ENCODE measurements around the gene PHC1.
"Not testable (repeated sequence)": the region's sequence is repeated elsewhere in the genome, so short reads cannot be mapped to it uniquely, and the experiment has no call there.

The PHC1 gene

DNA sequence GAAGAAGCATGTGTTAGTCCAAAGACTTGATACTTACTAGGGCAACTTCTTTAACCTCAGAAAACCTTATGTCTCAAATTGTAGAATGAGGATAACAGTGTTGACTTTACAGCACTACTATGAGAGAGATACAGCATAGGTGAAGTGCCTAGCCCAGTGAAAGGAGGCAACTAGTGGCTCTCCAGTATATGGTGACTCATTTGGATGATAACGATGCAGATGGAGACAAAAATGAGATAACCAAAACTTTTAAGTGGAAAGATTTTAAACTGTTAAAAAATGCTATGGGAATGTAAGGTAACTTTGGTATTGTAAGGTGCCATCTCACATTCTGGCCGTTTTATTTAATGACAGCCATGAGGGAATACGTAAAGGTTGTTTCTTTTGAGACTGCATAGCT is 2.7 kb downstream of the PHC1 start:
- no peak for ATAC-seq (ENCODE audit: insufficient read depth, low read depth)
- no peak overlapping the region for H2AFZ ChIP-seq (ENCODE audit: low read depth, low read length)
- no peak for DNase-seq
- H3K27me3 ChIP-seq (ENCODE audit: insufficient read depth, low read length, poor library complexity) = no peaks in the 10 kb centered on the region
- no peak overlapping the region; the same call in 1 of the 2 replicates for H3K9ac ChIP-seq (ENCODE audit: low read depth, low read length)
- no peak overlapping the region for H3K27ac ChIP-seq (ENCODE audit: low read length)
- no peaks in the 10 kb centered on the region for H4K20me1 ChIP-seq (ENCODE audit: insufficient read depth, low read length)
- H3K79me2 ChIP-seq (ENCODE audit: insufficient read depth, low read length) = peaks cover 21% of the 10 kb centered on the region
- no peaks in the 10 kb centered on the region for H3K9me3 ChIP-seq (ENCODE audit: insufficient read depth, low read length, severe bottlenecking)
- no peak for TF ChIP-seq EZH2 (IDR thresholded peaks at IDR 0.05; ENCODE audit: borderline replicate concordance, low read depth, low read length, severe bottlenecking)
- TF ChIP-seq, protein P1, sequence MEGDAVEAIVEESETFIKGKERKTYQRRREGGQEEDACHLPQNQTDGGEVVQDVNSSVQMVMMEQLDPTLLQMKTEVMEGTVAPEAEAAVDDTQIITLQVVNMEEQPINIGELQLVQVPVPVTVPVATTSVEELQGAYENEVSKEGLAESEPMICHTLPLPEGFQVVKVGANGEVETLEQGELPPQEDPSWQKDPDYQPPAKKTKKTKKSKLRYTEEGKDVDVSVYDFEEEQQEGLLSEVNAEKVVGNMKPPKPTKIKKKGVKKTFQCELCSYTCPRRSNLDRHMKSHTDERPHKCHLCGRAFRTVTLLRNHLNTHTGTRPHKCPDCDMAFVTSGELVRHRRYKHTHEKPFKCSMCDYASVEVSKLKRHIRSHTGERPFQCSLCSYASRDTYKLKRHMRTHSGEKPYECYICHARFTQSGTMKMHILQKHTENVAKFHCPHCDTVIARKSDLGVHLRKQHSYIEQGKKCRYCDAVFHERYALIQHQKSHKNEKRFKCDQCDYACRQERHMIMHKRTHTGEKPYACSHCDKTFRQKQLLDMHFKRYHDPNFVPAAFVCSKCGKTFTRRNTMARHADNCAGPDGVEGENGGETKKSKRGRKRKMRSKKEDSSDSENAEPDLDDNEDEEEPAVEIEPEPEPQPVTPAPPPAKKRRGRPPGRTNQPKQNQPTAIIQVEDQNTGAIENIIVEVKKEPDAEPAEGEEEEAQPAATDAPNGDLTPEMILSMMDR (IDR thresholded peaks at IDR 0.05; ENCODE audit: borderline replicate concordance, extremely low read depth, low read length, poor library complexity, severe bottlenecking) = no peak
- H3K36me3 ChIP-seq (ENCODE audit: insufficient read depth, low read length) = peaks cover 27% of the 10 kb centered on the region; the same call in 1 of the 2 replicates
- H3K4me3 ChIP-seq (ENCODE audit: low read depth in 1 of 2, low read length in 2 of 2) = no peak overlapping the region
- peaks cover 34% of the 10 kb centered on the region for H3K4me1 ChIP-seq (ENCODE audit: insufficient read depth, low read length)
- peak overlapping the region; percentile 81; the same call in 1 of the 2 replicates for H3K4me2 ChIP-seq (ENCODE audit: insufficient read depth, low read length)

DNA sequence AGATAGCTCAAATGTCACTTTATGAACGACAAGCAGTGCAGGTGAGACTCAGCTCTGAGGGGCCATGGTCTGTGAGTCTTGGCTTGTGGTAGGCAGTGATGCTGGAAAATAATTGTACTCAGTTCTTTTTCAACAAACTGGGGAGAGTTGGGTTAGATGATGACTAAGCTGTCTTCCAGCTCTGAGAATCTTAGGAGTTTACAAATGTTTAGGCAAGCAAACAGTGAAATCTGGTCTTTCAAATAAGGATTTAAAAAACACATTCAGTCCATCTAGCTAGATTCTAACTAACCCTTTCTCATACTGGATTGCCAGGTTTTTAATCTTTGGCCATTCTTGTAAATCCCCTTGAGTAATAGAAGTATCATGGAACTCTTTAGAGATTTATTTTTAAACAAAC is 3.4 kb downstream of the PHC1 start:
- Histone ChIP-seq H4K20me1 (ENCODE audit: insufficient read depth, low read length) (no peaks in the 10 kb centered on the region), H3K9me3 (ENCODE audit: insufficient read depth, low read length, severe bottlenecking) (no peaks in the 10 kb centered on the region), H3K79me2 (ENCODE audit: insufficient read depth, low read length) (peaks cover 21% of the 10 kb centered on the region), H2AFZ (ENCODE audit: low read depth, low read length) (no peak overlapping the region), H3K36me3 (ENCODE audit: insufficient read depth, low read length) (peaks cover 34% of the 10 kb centered on the region), H3K27ac (ENCODE audit: low read length) (no peak overlapping the region), H3K4me3 (ENCODE audit: low read depth in 1 of 2, low read length in 2 of 2) (no peak overlapping the region), H3K9ac (ENCODE audit: low read depth, low read length) (no peak overlapping the region), H3K4me2 (ENCODE audit: insufficient read depth, low read length) (no peak overlapping the region), H3K4me1 (ENCODE audit: insufficient read depth, low read length) (peaks cover 34% of the 10 kb centered on the region), H3K27me3 (ENCODE audit: insufficient read depth, low read length, poor library complexity) (no peaks in the 10 kb centered on the region)
- DNase-seq = no peak
- no peak for TF ChIP-seq EZH2 (IDR thresholded peaks at IDR 0.05; ENCODE audit: borderline replicate concordance, low read depth, low read length, severe bottlenecking)
- TF ChIP-seq, protein P1 (IDR thresholded peaks at IDR 0.05; ENCODE audit: borderline replicate concordance, extremely low read depth, low read length, poor library complexity, severe bottlenecking) = no peak
- ATAC-seq (ENCODE audit: insufficient read depth, low read depth) = no peak

DNA sequence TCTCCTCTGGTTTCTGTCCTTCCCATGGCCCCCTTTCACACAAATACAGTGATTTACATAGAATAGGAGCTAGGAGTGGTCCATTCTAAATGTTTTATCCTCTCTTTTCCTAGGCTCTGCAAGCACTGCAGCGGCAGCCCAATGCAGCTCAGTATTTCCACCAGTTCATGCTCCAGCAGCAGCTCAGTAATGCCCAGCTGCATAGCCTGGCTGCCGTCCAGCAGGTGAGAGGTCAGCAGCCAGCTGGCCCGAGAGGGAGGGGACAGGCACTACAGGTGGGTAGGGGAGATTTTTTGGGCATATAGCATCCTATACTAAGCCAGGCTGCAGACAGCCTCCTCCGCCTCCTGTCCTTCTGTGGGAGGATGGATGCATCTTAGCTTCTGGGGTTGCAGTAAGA is 5.3 kb downstream of the PHC1 start:
- not testable (repeated sequence) for H3K4me3 ChIP-seq (ENCODE audit: low read depth in 1 of 2, low read length in 2 of 2); H3K9me3 ChIP-seq (ENCODE audit: insufficient read depth, low read length, severe bottlenecking); H3K27ac ChIP-seq (ENCODE audit: low read length); H4K20me1 ChIP-seq (ENCODE audit: insufficient read depth, low read length); H2AFZ ChIP-seq (ENCODE audit: low read depth, low read length); H3K27me3 ChIP-seq (ENCODE audit: insufficient read depth, low read length, poor library complexity); H3K9ac ChIP-seq (ENCODE audit: low read depth, low read length); H3K4me2 ChIP-seq (ENCODE audit: insufficient read depth, low read length); ATAC-seq (ENCODE audit: insufficient read depth, low read depth); DNase-seq
- Histone ChIP-seq H3K36me3 (ENCODE audit: insufficient read depth, low read length) (peaks cover 47% of the 10 kb centered on the region), H3K79me2 (ENCODE audit: insufficient read depth, low read length) (peaks cover 21% of the 10 kb centered on the region), H3K4me1 (ENCODE audit: insufficient read depth, low read length) (peaks cover 22% of the 10 kb centered on the region)

DNA sequence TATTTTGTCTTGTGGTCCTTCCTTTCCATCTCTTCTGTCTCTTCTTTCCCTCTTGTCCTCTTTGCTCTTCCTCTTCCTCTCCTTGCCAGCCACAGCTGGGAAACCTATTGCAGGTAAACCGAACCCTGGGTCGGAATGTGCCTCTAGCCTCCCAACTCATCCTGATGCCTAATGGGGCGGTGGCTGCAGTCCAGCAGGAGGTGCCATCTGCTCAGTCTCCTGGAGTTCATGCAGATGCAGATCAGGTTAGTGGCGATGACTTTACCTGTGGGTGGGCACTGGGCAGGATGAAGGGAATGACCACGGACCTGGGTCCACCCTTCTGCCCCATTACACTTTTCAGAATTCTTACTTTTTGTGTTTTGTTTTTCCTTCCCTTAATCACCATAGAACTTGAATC is 8.2 kb downstream of the PHC1 start:
- Histone ChIP-seq H3K4me1 (ENCODE audit: insufficient read depth, low read length) (no peaks in the 10 kb centered on the region), H3K27ac (ENCODE audit: low read length) (no peak overlapping the region), H3K27me3 (ENCODE audit: insufficient read depth, low read length, poor library complexity) (no peaks in the 10 kb centered on the region), H3K4me3 (ENCODE audit: low read depth in 1 of 2, low read length in 2 of 2) (no peak overlapping the region), H3K9ac (ENCODE audit: low read depth, low read length) (no peak overlapping the region), H3K36me3 (ENCODE audit: insufficient read depth, low read length) (peaks cover 50% of the 10 kb centered on the region), H4K20me1 (ENCODE audit: insufficient read depth, low read length) (no peaks in the 10 kb centered on the region), H2AFZ (ENCODE audit: low read depth, low read length) (no peak overlapping the region), H3K4me2 (ENCODE audit: insufficient read depth, low read length) (no peak overlapping the region), H3K9me3 (ENCODE audit: insufficient read depth, low read length, severe bottlenecking) (no peaks in the 10 kb centered on the region), H3K79me2 (ENCODE audit: insufficient read depth, low read length) (no peaks in the 10 kb centered on the region)
- ATAC-seq (ENCODE audit: insufficient read depth, low read depth) = no peak
- no peak for DNase-seq
- TF ChIP-seq EZH2 (IDR thresholded peaks at IDR 0.05; ENCODE audit: borderline replicate concordance, low read depth, low read length, severe bottlenecking) = no peak
- TF ChIP-seq, protein P1 (IDR thresholded peaks at IDR 0.05; ENCODE audit: borderline replicate concordance, extremely low read depth, low read length, poor library complexity, severe bottlenecking) = no peak

DNA sequence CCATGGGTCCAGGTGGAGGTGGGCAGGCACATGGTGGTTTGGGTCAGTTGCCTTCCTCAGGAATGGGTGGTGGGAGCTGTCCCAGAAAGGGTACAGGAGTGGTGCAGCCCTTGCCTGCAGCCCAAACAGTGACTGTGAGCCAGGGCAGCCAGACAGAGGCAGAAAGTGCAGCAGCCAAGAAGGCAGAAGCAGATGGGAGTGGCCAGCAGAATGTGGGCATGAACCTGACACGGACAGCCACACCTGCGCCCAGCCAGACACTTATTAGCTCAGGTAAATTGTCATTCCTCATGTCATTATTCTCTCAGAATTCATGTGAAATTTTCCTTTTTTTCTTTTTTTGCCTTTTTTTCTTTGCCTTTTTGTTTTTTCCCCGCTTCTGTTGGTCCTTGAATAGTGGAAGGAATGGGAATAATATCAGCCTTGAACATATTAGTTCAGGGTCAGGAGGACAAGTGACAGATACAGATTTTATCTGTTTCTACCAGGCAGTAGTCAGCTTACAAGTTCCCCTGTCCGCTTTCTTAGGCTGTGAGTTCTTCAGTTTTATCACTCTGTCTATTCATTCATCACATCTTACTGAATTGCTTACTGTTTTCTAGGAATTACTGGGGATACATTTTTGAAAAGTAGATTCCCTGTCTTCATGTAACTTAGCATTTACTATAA is 16.5 kb downstream of the PHC1 start:
- not testable (repeated sequence) for H3K4me1 ChIP-seq (ENCODE audit: insufficient read depth, low read length); H3K4me2 ChIP-seq (ENCODE audit: insufficient read depth, low read length); DNase-seq; H3K79me2 ChIP-seq (ENCODE audit: insufficient read depth, low read length); H3K27ac ChIP-seq (ENCODE audit: low read length); H4K20me1 ChIP-seq (ENCODE audit: insufficient read depth, low read length); H3K9me3 ChIP-seq (ENCODE audit: insufficient read depth, low read length, severe bottlenecking); H3K4me3 ChIP-seq (ENCODE audit: low read depth in 1 of 2, low read length in 2 of 2); H2AFZ ChIP-seq (ENCODE audit: low read depth, low read length); ATAC-seq (ENCODE audit: insufficient read depth, low read depth); H3K27me3 ChIP-seq (ENCODE audit: insufficient read depth, low read length, poor library complexity); H3K9ac ChIP-seq (ENCODE audit: low read depth, low read length)
- H3K36me3 ChIP-seq (ENCODE audit: insufficient read depth, low read length) = peaks cover 44% of the 10 kb centered on the region

DNA sequence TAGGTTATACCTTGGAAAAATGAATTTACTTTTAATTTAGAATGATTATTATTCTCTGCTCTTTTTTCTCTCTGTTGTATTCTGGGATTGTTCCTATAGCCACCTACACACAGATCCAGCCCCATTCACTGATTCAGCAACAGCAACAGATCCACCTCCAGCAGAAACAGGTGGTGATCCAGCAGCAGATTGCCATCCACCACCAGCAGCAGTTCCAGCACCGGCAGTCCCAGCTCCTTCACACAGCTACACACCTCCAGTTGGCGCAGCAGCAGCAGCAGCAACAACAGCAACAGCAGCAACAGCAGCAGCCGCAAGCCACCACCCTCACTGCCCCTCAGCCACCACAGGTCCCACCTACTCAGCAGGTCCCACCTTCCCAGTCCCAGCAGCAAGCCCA is 18.2 kb downstream of the PHC1 start:
- H3K4me1 ChIP-seq (ENCODE audit: insufficient read depth, low read length) = not testable (repeated sequence)
- peaks cover 54% of the 10 kb centered on the region for H3K36me3 ChIP-seq (ENCODE audit: insufficient read depth, low read length)

More for the DNA sequence above, 18.2 kb downstream of the PHC1 start:
- H3K9ac ChIP-seq (ENCODE audit: low read depth, low read length); H4K20me1 ChIP-seq (ENCODE audit: insufficient read depth, low read length); ATAC-seq (ENCODE audit: insufficient read depth, low read depth); H3K9me3 ChIP-seq (ENCODE audit: insufficient read depth, low read length, severe bottlenecking); H3K27me3 ChIP-seq (ENCODE audit: insufficient read depth, low read length, poor library complexity); H2AFZ ChIP-seq (ENCODE audit: low read depth, low read length); H3K27ac ChIP-seq (ENCODE audit: low read length); H3K79me2 ChIP-seq (ENCODE audit: insufficient read depth, low read length); H3K4me2 ChIP-seq (ENCODE audit: insufficient read depth, low read length); H3K4me3 ChIP-seq (ENCODE audit: low read depth in 1 of 2, low read length in 2 of 2); DNase-seq: not testable (repeated sequence)

Measured in DND-41 (cell line).